SKM-1 treated with dmso at 0.1 percent for 144 hours (cell line): ENCODE measurements around the gene CDH13.

ENCODE experiments used
- DNase-seq: peaks from one replicate; lab custom pipeline; 2025; ENCODE audit not compliant: unreplicated experiment; lab: John Stamatoyannopoulos, UW

CDH13 gene

GRCh38 chr16:83698964-83699363, 1072.2 kb downstream of the CDH13 start:
- no peak for DNase-seq

DNA sequence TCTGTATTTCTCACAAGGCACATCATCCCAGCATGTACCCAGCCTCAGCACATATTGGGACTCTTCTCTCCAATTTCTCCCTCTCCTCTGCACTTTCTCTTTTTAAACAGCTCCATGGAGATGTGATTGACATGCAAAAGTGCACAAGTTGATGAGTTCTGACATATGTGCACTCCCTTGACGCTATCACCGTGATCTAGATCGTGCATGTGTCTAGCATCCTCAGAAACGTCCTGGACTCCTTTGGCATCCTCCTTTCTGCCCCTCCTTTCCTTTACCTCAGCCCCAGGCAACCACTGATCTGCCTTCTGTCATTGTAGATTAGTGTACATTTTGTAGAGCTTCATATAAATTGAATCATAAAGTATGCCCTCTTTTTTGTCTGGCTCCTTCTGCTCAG, 1073.0 kb downstream of the CDH13 start:
- no peak for DNase-seq

DNA sequence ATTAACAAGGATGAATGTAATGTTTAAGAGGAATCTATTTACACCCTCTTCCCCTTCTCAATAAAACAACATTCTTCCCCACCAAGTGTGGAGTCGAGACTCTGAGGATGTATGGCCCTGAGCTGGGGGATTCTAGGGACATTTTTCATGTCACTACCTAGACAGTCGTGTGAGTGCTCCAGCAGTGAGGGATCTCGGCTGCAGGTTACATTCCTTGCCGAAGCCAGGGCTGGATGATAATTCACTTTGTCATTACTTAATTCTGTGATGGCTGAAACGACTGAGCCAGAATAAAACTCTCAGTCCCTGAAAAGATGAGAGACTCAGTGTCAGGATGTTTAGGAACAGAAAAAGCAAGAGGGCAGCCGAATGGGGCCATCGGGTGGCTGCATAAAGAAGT, 1074.1 kb downstream of the CDH13 start:
- DNase-seq, result no peak

DNA sequence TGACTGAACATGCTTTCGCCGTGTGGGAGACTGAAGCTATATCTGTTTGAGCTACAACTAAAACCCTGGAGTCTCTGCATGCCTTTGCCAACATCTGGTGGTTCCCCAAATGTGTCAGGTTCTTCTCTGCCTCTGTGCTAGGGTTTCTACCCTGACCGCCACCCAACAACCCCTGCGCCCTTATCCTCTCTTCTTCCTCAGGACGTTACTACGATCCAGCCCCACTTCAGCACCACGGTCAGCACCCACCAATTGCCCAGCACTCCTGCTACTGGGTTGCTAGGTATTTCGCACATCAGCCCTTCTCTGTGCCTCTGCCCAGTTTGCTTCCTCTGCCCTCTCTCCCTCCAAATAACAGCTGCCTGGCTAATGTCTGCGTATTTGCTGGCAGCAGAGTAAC, 1074.7 kb downstream of the CDH13 start:
- DNase-seq, result no peak

DNA sequence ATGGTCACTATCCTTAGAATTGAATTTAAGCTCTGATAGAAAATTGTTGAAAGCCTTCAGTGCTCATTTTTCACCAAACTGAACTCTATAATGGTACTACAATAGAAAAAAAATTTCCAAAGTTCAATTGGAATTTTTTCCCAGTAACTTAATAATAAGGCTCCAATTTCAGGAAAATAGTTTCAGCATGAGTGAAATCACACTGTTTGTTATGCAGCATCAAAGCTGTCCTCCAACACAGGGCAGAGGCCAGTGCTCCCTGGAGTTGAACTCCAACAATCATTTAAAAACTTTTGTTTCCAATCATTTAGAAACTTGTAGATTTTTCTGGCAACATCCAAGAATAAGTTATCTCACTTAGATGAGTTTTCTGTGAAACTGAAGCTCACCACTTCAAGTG, 1077.9 kb downstream of the CDH13 start:
- DNase-seq, result no peak

GRCh38 chr16:83705856-83706255, 1079.1 kb downstream of the CDH13 start:
- no peak for DNase-seq

GRCh38 chr16:83706394-83706793, 1079.6 kb downstream of the CDH13 start:
- DNase-seq, result no peak

DNA sequence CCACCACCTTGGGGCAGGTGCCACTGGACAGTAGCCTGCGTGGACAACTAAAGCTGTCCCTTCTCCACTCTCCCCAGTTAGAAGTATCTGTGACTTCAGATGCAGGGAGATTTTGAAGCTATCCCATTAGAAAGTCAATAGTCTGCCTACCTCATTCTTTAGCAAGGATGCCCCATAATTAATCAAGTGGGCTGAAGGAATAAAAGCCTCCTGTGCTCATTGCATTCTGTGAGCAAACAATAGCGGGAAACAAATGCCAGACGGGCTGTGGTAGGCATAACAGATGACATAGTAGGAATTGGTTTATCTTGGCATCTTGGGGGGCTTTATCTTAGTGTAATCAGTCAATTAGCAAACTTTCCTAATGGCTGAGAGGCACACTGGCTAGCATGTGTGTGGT, 1084.3 kb downstream of the CDH13 start:
- no peak for DNase-seq

- DNase-seq, result no peak
Measured at GRCh38 chr16:83713597-83713996, 1086.8 kb downstream of the CDH13 start.

GRCh38 chr16:83714286-83714685, 1087.5 kb downstream of the CDH13 start:
- DNase-seq, result no peak

DNA sequence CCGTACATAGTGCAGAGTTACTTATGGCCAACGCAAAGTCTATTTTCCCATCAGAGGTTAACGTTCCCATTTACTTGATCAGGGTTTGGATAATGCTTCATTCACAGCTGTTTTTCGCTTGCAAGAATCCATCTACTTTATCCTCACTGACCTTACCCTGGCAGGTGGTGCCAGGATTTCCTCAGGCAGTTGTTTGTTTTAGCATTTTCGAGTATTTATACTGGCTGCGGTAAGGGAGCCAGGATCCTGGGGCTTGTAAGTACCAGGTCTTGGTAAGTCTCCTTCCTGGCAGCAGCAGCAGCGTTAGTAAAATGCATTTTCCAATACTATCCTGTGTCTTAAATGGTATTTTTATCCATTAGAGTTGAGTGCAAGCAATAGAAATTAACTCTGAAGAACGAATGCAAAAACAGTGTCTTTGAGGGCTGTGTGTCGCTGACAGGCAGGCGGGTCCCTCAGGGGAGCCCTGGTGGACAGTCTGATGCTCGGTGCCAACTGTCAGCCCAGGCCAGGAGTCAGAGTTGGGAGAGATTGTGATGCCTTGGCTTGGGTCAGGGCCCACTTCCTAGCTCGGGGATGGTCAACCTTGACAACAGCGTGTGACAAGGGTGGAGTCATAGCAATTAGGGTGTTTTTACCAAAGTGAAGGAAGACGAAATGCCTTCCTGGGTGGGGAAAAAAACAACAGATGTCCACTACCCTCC, 1088.6 kb downstream of the CDH13 start:
- DNase-seq, result no peak

GRCh38 chr16:83717308-83717707, 1090.5 kb downstream of the CDH13 start:
- no peak for DNase-seq

DNA sequence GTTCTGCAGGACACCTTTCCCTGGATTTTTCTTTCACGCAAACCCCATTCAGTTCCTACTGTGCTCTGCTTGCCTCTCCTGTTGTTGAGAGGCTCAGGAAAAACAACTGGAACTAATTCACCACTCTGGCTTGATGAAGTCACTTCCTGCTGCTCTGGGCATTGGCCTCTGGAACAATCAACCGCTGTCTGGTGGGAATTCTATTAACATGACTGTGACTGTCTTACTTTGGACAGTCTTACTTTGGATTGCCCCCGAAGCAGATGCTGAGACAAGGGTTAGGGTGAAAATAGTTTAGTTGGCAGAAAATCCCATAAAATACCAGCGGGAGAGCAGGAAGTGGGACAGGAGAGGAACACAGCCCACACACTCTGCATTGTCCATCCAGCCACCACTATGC, 1091.0 kb downstream of the CDH13 start:
- DNase-seq, result no peak

DNA sequence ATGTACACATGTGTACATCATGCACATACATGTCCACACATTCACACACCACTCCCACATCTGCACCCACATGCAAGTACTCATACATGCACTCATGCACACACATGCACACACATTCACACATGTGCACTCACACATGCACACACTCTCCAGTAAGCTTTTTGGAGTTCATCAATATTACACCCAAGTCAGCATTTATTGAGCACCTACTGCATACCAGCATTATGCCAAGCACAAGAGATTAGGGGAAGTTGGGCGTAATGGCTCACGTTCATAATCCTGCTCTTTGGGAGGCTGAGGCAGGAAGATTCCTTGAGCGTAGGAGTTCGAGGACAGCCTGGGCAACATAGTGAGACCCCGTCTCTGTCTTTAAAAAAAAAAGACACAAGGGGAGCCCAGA, 1093.4 kb downstream of the CDH13 start:
- DNase-seq, result no peak

DNA sequence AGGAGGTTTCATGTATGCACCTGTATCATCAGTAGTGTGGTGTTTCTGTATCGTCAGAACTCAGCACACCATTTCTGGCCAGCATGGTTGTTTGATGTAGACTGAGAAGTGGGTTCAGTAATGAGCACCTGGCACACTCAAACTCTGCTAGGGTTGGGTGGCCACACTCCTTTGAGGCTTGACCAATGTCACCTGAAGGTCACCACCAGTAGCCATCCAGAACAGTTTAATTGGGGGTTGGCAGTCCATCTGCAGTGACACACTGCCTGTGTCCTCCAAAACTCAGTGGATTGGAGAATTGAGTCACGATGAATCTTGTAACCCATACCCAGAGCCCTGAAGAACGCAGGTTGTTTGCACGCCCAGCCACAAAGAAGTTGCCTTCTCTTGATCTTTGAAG, 1094.2 kb downstream of the CDH13 start:
- no peak for DNase-seq

- DNase-seq, result no peak
Measured at GRCh38 chr16:83721676-83722075, 1094.9 kb downstream of the CDH13 start.

- no peak for DNase-seq
Measured at GRCh38 chr16:83722456-83723183, 1095.9 kb downstream of the CDH13 start.

DNA sequence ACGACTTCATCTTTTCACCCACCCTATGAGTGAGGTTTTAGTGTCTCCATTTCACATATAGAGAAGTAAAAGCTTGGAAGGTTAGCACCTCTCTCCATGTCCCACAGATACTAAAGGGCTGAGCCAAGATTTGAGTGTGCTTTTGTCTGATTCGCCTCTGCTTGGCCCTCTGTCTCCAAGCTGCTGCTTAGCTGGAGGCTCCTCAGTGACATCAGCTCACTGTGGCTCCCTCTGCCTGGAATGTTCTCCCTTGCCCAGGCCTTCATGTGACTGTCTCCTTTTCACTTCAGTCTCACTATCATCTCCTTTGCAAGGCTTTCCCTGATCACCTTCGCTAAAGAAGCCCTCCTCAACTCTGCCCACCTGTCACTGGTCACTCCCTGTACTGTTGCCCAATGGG, 1096.5 kb downstream of the CDH13 start:
- DNase-seq, result no peak

- no peak for DNase-seq
Measured at GRCh38 chr16:83723901-83724300, 1097.1 kb downstream of the CDH13 start.

GRCh38 chr16:83724585-83724984, 1097.8 kb downstream of the CDH13 start:
- no peak for DNase-seq

DNA sequence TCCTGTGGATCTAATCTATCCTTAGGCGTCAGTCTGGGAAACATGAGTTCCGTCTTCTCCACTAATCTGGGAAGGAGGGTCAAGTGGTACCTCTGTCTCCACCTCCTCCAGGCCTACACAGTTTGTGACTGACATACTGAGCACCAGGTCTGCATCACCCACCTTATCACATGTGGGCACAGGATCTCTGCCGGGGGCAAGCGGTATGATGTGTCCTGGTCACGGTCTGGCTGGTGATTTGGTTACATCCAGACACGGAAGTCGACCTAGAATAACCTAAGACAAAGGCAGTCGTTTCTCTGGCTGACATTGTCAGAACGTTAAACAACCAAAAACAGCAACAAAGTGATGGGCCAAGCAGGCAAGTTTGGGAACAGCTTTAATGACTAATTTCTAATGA, 1098.5 kb downstream of the CDH13 start:
- DNase-seq, result no peak

DNA sequence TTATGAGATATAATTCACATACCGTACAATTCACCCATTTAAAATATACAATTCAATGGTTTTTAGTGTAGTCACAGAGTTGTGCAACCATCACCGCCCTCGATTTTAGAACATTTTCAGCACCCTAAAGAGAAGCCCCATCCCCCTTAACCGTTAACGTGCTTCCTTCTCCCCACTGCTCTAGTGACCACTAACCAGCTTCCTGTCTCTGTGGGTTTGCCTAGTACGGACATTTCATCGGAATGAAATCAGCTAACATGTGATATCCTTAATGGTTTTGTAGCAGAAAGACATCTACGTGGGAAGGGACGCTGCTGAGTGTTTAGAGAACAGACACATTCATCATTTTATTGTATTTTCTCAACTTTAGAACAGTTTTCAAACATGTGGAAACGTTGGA, 1100.2 kb downstream of the CDH13 start:
- DNase-seq, result no peak
